ENCODE results near the gene COL6A5. TPM values are rescaled to one million over a fixed set of nuclear protein-coding genes. Genes with fewer than 3 reads are reported as not detected.
"Not testable (repeated sequence)": the region's sequence is repeated elsewhere in the genome, so short reads cannot be mapped to it uniquely, and the experiment has no call there.

Gene COL6A5
- total and polyA plus RNA-seq, 12 donors = not detected

DNA sequence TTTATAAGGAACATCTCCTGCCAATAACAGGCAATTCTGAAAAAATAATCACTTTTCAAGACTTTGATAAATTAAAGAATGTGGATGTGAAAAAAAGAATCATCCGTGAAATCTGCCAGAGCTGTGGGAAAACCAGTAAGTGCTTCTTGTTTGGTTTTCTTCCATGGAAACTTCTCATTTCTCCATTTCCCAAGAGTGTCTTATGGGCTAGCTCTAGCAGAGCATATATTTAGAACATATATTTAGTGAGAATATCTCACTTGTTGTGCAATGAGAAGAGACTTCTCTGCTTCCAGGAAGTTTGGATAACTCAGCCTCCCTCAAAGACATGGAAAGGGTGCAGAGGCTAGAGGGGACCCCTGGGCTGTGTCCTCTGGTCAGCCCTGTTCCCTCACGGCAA, 49.9 kb downstream of the COL6A5 start:
- DNase-seq (no peak), ATAC-seq (no peak)
- no peaks in the 10 kb centered on the region for H3K4me1 ChIP-seq
- H3K9me3 ChIP-seq = peaks cover 0 to 9% (median 0%) of the 10 kb centered on the region in 11 donors
- H3K27me3 ChIP-seq = peaks cover 0 to 4% (median 0%) of the 10 kb centered on the region in 7 donors
- intact Hi-C loops (cut with DNase I) = no loop called here
- H3K36me3 ChIP-seq = no peaks in the 10 kb centered on the region
- WGBS, 2 donors = 45 to 61% methylated on average over 2 of the region's 2 CpGs
- TF ChIP-seq, protein P1, sequence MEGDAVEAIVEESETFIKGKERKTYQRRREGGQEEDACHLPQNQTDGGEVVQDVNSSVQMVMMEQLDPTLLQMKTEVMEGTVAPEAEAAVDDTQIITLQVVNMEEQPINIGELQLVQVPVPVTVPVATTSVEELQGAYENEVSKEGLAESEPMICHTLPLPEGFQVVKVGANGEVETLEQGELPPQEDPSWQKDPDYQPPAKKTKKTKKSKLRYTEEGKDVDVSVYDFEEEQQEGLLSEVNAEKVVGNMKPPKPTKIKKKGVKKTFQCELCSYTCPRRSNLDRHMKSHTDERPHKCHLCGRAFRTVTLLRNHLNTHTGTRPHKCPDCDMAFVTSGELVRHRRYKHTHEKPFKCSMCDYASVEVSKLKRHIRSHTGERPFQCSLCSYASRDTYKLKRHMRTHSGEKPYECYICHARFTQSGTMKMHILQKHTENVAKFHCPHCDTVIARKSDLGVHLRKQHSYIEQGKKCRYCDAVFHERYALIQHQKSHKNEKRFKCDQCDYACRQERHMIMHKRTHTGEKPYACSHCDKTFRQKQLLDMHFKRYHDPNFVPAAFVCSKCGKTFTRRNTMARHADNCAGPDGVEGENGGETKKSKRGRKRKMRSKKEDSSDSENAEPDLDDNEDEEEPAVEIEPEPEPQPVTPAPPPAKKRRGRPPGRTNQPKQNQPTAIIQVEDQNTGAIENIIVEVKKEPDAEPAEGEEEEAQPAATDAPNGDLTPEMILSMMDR (IDR thresholded peaks at IDR 0.05) = no peak
- H3K27ac ChIP-seq = no peak overlapping the region
- H3K4me3 ChIP-seq = no peak overlapping the region

DNA sequence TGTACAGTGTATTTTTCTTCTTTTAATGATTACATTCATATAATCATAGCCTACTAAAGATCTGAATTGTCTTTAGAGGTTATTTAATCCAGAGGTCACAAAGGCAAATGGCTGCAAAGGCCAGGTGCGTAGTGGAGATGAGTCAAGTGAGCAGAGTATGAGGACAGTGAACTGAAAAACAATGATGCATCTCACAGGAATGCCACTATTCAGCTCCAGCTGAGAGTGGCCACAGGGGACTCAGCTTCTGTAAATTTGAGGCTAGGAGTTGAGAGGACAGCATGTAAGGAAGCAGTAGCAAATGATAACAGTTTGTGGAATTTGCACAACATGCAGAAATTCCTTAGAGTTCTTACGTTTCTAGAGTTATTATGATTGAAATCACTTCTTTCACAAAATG, 50.4 kb downstream of the COL6A5 start:
- Histone ChIP-seq H3K36me3 (no peaks in the 10 kb centered on the region), H3K27ac (no peak overlapping the region), H3K4me1 (no peaks in the 10 kb centered on the region), H3K27me3 (peaks cover 0 to 4% (median 0%) of the 10 kb centered on the region in 7 donors), H3K4me3 (no peak overlapping the region), H3K9me3 (peaks cover 0 to 9% (median 0%) of the 10 kb centered on the region in 11 donors)
- intact Hi-C loops (cut with DNase I) = no loop called here
- TF ChIP-seq, protein P1 (IDR thresholded peaks at IDR 0.05) = no peak
- no peak for DNase-seq
- ATAC-seq = no peak
- 46 to 53% methylated on average over 2 of the region's 2 CpGs for WGBS, 2 donors

DNA sequence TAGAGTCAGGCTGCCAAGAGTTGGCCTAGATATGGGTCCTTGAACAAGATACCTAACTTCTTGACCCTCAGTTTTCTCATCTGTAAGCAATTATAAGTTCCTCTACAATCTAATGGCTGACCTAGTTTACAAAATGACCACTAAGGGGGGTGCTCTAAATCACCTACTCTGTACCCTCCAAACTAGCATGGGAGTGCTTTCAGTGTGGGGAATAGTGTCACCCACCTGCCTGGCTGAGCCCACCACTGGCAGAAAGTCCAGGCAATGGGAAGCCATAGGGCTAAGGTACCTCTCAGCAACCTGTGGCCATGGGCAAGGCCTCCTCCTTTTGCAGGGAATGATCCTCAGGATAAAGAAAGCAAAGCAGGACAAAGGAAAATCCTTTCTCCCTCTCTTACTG, 58.9 kb downstream of the COL6A5 start:
- Histone ChIP-seq H3K4me3 (no peak overlapping the region), H3K27me3 (peaks cover 0 to 3% (median 0%) of the 10 kb centered on the region in 7 donors), H3K9me3 (peaks cover 0 to 18% (median 0%) of the 10 kb centered on the region in 11 donors), H3K27ac (no peak overlapping the region), H3K4me1 (no peaks in the 10 kb centered on the region), H3K36me3 (no peaks in the 10 kb centered on the region)
- no peak for DNase-seq
- no peak for ATAC-seq
- intact Hi-C loops (cut with DNase I) = no loop called here
- TF ChIP-seq, protein P1 (IDR thresholded peaks at IDR 0.05) = no peak

DNA sequence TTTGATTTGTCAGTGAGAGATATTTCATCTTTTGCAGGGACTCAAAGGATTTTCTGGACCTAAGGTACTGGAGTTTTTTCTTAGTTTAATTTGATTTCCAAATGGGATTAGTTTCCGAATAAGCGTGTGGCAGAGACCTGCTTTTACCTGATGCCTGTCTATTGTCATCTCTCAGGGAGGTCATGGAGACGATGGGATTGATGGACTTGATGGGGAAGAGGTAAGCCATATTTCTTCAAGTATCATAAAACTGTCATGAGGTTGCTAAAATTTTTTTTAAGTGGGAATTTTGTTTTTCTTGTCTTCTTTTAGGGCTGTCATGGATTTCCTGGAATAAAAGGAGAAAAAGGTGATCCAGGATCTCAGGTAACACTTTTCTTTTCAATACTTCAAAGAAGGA, 60.5 kb downstream of the COL6A5 start:
- WGBS, 2 donors = 62 to 63% methylated on average over 3 of the region's 3 CpGs
- TF ChIP-seq, protein P1 (IDR thresholded peaks at IDR 0.05) = no peak
- DNase-seq = no peak
- Histone ChIP-seq H3K27me3 (peaks cover 0 to 3% (median 0%) of the 10 kb centered on the region in 7 donors), H3K36me3 (no peaks in the 10 kb centered on the region), H3K27ac (no peak overlapping the region), H3K9me3 (peaks cover 0 to 20% (median 0%) of the 10 kb centered on the region in 11 donors), H3K4me3 (no peak overlapping the region), H3K4me1 (no peaks in the 10 kb centered on the region)
- no peak for ATAC-seq
- intact Hi-C loops (cut with DNase I) = no loop called here

DNA sequence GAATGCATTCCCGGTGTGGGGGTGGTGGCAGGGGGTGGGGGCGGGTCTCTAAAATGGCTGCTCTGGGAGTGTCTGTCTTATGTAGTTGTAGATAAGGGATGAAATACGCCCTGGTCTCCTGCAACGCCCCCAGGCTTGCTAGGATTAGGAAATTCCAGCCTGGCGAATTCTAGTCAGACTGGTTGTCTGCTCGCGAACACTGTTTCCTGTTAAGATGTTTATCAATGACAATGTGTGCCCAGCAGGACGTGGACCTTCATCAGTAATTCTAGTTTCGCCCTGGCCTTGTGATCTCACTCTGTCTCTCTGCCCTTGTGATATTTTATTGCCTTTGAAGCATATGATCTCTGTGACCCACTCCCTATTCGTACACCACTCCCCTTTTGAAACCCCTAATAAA, 62.8 kb downstream of the COL6A5 start:
- WGBS, 2 donors = 64 to 68% methylated on average over 10 of the region's 10 CpGs
- H3K4me3 ChIP-seq; H3K4me1 ChIP-seq; H3K36me3 ChIP-seq; ATAC-seq; DNase-seq; H3K27ac ChIP-seq; H3K27me3 ChIP-seq; intact Hi-C loops (cut with DNase I): not testable (repeated sequence)
- H3K9me3 ChIP-seq = peaks cover 0 to 20% (median 0%) of the 10 kb centered on the region in 11 donors
